GM20000 (cell line): ENCODE results near the gene FGF9.
A peak's percentile ranks its signal among the peaks of the same experiment; 100 is the strongest.

ENCODE experiments used
- DNase-seq: peaks from one replicate; pipeline ENCODE4 v3.0.0; 2012; ENCODE audit warnings: low spot score
- TF ChIP-seq, protein P1 (sequence below): IDR thresholded peaks from 2 replicates; pipeline ENCODE4 v1.5.1; 2012; ENCODE audit warnings: mild to moderate bottlenecking, control low read depth; ENCODE audit errors: extremely low read depth, missing control alignments

Gene FGF9

DNA sequence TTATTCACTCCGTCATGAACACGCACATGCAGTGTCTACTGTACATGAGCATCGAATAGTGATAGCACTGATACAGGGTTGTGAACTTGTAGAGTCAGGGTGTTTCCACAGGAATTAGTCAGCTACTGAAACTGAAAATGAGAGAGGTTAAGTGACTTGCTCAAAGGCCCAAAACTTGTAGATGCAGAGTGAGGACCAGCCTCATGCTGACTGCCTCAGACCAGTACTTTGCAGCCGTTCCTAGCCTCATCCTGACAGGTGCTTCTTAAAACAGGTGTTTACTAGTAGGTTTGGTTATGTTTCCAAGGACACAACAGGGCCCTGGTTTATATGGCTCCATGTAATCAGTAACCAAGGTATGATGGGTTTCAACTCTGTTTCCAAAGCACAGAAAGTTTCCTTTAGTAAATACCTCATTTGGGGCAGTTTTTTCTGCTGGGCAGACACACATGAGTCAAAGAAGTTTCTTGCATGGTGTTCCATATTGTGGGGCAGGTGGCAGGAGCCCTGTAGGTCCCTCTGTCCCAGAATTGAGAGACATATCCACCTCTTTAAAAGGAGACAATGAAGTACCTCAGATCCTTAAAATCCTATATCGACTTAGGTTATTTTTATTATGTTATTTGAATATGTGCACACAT, 16.0 kb downstream of the FGF9 start:
- TF ChIP-seq, protein P1, sequence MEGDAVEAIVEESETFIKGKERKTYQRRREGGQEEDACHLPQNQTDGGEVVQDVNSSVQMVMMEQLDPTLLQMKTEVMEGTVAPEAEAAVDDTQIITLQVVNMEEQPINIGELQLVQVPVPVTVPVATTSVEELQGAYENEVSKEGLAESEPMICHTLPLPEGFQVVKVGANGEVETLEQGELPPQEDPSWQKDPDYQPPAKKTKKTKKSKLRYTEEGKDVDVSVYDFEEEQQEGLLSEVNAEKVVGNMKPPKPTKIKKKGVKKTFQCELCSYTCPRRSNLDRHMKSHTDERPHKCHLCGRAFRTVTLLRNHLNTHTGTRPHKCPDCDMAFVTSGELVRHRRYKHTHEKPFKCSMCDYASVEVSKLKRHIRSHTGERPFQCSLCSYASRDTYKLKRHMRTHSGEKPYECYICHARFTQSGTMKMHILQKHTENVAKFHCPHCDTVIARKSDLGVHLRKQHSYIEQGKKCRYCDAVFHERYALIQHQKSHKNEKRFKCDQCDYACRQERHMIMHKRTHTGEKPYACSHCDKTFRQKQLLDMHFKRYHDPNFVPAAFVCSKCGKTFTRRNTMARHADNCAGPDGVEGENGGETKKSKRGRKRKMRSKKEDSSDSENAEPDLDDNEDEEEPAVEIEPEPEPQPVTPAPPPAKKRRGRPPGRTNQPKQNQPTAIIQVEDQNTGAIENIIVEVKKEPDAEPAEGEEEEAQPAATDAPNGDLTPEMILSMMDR, result no peak
- peak; percentile 59 for DNase-seq

DNA sequence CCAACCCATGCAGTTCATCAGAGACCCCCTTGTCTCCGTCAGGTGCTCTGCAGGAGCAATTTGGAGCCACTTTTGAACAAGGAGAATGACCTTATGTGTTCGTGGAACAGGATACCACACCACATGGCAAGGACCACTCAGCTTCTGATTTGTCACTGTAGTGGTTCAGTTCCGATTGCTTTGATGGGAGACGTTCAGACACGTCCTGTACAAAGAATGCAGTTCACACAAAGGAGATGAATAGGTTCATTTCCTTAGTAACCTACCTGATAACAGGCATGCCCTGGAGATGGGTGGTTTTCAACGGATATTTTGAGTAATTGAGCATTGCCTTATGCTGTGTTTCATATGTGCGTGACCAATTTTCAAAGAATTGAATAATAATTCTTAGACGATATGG, 17.2 kb downstream of the FGF9 start:
- TF ChIP-seq, protein P1, result no peak
- no peak for DNase-seq

DNA sequence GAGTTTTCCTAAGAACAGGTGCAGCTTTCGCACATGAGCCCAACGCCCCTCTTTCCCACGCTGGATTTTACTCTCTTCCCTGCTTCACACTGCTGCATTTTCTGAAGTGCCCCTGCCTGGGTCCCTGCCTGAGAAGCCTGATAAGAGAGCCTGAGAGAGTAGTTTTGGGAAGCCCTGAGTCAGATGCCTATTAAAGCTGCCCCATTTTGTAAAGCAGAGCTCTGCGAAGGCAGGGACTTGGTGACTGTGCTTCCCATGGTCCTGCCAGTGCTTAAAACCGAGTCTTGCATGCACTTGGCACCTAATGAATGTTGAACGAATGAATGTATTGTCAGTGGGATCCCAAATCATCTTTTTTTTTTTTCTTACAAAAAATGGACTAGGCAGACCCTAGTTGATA, 18.2 kb downstream of the FGF9 start:
- DNase-seq, result no peak
- TF ChIP-seq, protein P1, result no peak

DNA sequence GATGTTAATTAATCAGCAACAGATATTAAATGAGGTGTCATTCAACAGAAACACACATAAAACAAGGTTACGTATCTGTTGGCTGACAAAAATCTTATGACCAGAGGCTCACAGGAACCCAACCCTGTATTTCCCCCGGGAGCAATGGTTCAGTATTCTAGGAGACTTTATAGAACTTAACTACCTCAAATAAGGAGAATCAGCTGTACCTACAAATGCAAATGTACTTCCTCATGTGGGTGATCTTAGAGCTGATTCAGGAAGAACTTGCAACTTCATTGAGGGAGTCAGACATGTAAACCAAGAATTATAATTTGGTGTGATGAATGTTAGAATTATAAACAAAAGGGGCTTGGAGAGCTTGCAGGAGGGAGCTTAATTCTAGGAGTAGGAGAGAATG, 20.1 kb downstream of the FGF9 start:
- DNase-seq, result no peak
- TF ChIP-seq, protein P1, result no peak

DNA sequence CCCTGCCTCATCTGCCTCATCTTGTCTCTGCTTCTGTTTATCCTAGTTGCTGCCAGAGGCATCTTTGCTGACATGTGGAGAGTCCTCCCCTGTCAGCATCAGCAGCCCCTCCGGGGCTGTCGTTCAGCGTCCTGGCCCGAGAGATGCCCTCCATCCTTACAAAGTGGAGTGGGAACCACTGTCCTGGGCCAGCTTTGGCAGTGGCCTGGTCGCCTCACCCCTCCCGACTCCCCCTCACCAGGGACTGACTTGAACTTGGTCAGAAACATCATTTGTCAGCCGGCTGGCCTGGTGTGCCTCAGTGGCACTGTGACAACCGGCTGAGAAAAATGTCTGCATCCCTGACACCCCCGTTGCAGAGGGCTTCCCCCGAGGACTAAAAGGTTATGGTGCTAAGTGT, 20.6 kb downstream of the FGF9 start:
- no peak for DNase-seq
- TF ChIP-seq, protein P1, result no peak

DNA sequence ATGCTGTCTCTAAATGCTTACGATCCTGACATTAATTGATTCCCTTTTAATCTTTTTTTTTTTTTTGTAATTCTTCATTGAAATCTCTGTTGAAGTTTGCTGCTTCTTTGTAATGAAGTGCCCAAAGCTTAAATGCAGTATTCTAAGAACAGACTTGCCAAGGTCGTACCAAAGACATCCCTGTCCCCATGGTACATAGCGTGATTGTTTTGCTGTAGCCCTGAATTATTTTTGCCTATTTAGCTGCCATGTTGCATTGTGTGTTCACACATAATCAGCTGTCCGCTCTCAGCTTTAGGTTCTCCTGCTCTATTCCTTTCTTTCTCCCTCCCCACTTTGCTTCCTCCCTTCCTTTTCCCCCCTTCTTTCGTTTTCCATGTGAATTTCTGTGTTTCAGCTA, 21.1 kb downstream of the FGF9 start:
- TF ChIP-seq, protein P1, result no peak

GRCh38 chr13:21694831-21695230, 24.0 kb downstream of the FGF9 start:
- DNase-seq, result no peak
- TF ChIP-seq, protein P1, result no peak

More for the DNA sequence above, 21.1 kb downstream of the FGF9 start:
- no peak for DNase-seq
